HG03565 (cell line): Measurements from ENCODE around the gene GBF1.
"Not testable (repeated sequence)": the region's sequence is repeated elsewhere in the genome, so short reads cannot be mapped to it uniquely, and the experiment has no call there.

Source experiments
- ATAC-seq: cut with Tn5 transposase; IDR thresholded peaks from one replicate; pipeline ENCODE4 v1.9.1; 2021; ENCODE audit warnings: mild to moderate bottlenecking, moderate library complexity; ENCODE audit not compliant: unreplicated experiment

GBF1 gene, protein sequence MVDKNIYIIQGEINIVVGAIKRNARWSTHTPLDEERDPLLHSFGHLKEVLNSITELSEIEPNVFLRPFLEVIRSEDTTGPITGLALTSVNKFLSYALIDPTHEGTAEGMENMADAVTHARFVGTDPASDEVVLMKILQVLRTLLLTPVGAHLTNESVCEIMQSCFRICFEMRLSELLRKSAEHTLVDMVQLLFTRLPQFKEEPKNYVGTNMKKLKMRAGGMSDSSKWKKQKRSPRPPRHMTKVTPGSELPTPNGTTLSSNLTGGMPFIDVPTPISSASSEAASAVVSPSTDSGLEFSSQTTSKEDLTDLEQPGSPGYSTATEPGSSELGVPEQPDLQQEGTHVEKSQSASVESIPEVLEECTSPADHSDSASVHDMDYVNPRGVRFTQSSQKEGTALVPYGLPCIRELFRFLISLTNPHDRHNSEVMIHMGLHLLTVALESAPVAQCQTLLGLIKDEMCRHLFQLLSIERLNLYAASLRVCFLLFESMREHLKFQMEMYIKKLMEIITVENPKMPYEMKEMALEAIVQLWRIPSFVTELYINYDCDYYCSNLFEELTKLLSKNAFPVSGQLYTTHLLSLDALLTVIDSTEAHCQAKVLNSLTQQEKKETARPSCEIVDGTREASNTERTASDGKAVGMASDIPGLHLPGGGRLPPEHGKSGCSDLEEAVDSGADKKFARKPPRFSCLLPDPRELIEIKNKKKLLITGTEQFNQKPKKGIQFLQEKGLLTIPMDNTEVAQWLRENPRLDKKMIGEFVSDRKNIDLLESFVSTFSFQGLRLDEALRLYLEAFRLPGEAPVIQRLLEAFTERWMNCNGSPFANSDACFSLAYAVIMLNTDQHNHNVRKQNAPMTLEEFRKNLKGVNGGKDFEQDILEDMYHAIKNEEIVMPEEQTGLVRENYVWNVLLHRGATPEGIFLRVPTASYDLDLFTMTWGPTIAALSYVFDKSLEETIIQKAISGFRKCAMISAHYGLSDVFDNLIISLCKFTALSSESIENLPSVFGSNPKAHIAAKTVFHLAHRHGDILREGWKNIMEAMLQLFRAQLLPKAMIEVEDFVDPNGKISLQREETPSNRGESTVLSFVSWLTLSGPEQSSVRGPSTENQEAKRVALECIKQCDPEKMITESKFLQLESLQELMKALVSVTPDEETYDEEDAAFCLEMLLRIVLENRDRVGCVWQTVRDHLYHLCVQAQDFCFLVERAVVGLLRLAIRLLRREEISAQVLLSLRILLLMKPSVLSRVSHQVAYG (N-terminal part only)

DNA sequence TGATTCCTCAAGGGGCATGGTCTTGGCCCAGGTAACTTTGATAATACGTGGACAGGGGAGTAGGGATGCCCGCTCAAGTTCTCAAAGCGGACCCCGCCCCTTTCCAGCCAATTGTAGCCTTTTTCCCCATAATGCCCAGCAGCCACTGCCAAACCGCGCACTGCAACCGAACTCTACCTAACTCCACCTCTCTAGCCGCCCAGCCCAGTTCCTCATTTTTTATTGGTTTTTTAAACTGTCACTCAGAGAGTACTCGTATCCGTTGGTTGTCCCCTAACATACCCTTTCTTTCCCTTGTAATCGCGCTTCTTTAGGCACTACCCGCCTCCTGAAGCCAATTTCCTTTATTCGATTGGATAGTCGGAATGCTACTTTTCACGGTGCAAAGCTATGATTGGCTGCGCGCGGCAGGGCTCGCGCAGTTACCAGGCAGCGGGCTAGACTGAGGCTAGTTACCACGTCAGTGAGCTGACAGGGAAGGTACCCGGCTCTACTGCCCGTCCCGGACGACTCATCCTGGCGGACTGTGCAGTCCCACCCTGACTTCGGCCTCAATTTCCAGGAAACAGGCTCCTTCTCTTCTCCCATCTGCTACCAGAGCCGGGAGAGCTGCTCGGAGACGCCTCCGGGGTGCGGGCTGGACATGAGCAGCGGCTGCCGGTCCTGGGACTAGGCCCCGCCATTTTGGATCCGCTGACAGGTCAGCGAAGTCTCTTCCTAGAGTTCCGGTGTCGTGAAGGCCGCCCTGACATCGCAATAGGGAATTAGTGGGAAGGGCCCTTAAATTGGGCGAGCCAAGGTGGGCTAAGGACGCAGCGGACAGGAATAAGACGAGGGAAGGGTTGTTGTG is at the start of gene GBF1:
Gene GBF1, plus strand, starts transcription at position 451 of the 850 bp plus-strand sequence. CDS start 13,407 bp downstream, outside the sequence.
- ATAC-seq = peak; percentile 83

DNA sequence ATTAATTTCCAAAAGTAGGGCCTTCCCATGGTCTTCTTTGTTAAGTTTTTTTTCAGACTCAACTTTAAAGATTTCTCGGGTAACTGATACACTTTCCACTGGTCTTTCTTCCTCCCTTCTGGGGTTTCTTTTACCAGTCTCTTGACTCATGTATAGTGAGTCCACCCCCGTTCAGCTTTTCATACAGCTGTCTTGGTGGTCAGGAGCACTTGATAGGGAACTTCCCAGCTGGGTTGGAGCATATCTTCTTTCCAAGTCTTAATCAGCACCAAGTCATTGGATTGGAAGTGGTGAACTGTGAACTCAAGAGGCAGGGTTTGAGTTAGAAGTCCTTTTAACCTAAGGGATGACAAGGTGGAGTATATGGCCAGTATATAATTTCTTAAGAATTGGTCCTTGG is 48.4 kb upstream of the GBF1 start:
- ATAC-seq = no peak

DNA sequence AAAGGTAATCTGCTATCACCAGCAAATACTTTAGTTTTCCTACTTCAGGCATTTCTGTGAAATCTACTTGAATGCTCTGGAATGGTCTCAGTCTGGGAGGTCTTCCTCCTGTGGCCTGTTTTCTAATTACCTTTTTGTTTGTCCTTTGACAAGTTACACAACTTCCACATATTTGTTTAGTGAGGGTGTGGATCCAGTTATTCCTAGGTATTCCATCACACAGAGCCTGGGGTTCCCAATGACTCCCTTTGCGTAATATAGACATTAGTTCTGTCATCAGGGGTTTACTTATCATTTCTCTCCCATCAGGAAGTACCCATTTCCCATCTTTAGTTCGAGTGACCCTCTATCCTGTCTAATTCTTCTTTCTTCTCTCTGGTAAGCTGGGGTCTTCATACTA is 47.3 kb upstream of the GBF1 start:
- no peak for ATAC-seq

DNA sequence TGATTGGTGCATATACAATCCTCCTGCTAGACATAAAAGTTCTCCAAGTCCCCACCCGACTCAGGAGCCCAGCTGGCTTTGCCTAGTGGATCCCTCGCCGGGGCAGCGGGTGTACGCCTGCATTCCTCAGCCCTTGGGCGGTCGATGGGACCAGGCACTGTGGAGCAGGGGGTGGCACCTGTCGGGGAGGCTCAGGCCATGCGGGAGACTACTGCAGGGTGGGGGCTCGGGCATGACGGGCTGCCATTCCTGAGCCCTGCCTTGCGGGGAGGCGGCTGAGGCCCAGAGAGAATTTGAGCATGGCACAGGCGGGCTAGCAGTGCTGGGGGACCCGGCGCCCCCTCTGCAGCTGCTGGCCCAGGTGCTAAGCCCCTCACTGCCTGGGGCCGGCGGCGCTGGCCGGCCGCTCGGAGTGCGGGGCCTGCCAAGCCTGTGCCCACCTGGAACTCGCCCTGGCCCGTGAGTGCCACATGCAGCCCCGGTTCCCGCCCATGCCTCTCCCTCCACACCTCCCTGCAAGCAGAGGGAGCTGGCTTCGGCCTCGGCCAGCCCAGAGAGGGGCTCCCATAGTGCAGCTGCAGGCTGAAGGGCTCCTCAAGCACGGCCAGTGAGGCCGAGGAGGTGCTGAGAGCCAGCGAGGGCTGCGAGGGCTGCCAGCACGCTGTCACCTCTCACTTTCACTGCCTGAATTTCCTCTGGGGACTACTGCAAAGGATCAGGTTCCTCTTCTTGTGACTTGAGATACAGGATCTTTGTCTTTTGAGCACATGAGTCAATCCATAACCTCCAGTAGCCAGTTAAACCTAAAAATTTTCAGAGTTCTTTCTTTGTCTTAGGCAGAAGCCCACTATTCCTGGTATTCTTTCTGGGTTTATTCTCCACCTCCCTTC is 44.3 kb upstream of the GBF1 start:
- ATAC-seq = no peak

DNA sequence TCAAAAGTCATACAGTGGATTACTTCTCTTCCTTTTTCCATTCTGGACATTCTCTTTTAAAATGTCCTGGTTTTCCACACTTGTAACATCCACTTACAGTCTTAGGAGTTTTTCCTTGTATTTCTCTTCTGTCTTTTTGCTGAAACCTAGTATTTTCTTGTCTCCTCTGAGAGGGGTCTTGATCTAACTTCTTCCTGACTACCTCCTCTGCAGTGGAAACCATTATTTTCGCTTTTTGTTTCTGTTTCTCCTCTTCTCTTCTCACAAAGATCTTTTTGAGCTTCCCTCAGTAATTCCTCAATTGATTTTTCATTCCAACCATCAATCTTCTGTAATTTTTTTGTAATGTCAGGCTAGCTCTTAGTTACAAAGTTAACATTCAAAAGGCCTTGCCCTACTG is 42.9 kb upstream of the GBF1 start:
- ATAC-seq = no peak

DNA sequence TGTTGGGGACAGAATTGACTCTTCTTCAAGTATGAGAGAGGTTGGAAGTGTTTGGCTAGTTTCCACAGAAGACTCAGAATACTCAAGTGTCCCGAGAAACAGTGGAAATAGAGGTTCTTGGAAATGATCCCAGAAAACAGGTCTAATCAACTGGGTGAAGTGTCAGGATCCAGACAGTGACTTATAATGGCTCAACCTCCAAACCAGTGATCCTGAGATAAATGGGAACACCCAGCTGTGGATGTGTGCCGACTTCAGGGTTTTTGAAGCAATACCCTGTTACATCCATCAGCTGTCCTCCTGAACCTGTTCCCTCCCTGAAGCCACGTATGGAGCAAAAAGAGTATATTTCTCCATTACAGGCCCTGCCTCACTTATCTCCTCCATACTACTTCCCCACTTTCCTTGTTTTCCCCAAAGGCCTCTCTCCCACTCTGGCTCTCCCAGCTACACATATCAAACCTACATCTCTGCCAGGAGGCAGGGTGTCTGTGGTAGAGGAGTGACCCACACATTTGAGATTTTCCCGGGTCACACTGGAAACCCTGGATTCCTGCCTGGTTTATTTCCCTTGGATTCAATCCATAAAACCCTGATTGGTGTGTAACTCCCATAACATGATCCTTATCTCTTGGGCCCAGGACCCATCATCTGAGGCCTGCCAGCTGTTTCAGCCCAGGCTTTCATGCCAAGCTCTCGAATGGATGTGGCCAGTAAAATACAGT is 36.9 kb upstream of the GBF1 start:
- no peak for ATAC-seq

DNA sequence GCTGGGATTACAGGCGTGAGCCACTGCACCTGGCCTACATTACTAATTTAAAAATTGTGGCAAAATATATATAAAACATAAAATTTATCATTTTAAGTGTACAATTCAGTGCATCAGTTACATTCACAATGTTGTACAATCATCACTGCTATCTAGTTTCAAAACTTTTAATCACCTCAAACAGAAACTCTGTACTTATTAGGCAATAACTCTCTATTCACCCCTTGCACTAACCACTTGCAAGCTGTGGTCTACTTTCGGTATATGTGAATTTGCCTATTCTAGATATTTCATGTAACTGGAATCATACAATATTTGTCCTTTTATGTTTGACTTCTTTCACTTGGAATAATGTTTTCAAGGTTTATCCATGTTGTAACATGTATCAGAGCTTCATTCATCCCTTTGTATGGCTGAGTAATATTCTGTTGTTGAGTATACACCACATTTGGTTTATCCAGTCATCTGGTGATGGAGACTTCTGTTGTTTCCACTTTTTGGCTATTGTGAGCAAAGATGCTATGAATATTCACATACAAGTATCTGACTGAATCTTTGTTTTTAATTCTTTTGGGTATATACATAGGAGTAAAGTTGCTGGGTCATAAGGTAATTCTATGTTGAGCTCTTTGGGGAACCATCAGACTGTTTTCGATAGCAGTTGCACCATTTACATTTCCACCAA is 33.6 kb upstream of the GBF1 start:
- ATAC-seq = no peak

DNA sequence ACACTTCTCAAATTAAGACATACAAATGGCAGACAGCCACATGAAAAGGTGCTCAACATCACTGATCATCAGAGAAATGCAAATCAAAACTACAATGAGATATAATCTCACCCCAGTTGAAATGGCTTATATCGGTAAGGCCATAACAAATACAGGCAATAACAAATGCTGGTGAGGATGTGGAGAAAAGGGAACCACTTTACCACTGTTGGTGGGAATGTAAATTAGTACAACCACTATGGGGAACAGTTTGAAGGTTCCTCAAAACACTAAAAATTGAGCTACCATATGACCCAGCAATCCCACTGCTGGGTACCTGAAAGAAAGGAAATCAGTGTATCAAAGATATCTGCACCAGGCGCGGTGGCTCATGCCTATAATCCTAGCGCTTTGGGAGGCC is 31.7 kb upstream of the GBF1 start:
- not testable (repeated sequence) for ATAC-seq

DNA sequence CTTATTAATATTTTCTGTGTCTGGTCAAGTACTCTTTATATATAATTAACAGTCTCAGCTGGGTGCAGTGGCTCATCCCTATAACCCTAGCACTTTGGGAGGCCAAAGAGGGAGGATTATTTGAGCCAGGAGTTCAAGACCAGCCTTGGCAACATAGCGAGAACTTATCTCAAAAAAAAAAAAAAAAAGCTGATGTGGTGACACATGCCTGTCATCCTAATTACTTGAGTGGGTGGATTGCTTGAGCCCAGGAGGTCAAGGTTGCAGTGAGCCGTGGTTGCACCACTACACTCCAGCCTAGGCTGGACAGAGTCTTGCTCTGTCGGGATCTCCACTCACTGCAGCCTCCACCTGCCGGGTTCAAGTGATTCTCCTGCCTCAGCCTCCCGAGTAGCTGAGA is 26.0 kb upstream of the GBF1 start:
- ATAC-seq = no peak

DNA sequence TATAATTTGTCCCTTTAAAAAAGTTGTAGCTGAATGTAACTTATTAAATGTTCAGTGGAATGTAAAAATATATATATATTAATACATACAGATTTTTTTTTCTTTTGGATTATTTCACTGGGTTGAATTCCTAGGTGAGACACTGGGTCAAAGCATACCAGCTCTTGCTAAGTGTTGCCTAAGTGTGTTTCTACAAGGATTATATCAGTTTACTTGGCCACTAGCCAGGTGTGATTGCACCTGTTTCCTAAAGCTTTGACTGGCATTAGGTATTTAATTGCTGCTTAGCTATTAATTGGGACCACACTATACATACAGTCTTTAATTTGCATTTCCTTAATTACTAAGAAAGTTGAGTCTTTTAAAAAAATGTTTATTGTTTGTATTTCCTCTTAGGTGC is 24.7 kb upstream of the GBF1 start:
- ATAC-seq = no peak

DNA sequence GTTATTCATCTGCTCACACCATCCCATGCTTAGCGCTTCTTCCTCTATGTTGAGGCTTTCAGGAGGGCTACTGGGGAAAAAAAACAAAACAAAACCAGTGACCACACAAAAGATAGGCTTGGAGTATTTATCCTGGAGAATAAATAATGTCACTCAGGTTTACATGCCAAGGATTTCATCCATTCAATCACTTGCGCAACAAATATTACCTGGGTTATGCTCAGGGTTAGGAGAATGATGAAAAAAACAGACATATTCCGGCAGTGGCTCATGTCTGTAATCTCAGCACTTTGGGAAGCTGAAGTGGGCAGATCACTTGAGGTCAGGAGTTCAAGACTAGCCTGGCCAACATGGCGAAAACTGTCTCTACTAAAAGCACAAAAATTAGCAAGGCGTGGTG is 22.5 kb upstream of the GBF1 start:
- ATAC-seq = no peak

DNA sequence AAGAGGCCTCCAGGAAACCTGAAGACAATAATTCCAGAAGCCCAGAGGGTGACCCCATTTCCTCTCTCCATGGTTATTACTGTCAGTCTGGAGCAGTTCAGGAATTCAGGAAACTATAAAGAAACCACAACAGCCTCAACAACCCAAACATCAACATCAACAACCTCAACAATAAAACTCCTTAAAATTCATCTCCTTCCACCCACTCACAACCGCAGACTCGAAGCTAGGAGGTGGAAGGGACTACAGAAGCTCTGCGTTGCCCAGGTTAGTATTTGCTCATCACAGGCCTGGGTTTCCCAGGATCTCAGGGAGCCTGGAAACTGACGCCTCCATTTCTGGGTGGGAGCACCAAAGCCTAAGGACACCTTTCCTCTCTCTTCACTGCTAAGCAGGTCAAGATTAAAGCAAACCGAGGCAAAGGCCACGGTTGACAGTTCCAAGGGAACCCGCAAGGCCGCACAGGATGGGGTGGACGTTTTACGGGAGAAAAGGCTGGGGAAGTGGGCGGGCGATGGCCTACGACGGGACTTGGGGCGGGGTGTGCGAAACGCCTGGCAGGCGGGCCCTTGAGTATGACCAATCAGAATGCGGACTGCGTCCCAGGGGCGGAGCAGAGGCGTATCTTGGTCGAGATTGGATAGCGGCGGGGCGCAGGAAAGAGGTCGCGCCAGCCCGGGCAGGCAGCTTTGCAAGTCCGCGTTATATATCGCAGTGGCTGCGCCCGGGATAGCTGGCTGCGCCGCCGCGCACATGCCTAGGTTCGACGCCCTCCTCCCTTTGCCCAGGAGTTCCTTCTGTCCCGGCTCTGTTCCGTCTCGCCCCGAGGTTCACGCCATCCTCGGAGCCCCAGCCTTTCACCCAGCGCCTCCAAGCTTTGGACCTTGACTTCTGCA is 19.4 kb upstream of the GBF1 start, which contains the start of gene ELOVL3:
Gene ELOVL3, plus strand, starts transcription at position 654 of the 896 bp plus-strand sequence. CDS start 250 bp downstream, outside the sequence.
- peak; percentile 93 for ATAC-seq

DNA sequence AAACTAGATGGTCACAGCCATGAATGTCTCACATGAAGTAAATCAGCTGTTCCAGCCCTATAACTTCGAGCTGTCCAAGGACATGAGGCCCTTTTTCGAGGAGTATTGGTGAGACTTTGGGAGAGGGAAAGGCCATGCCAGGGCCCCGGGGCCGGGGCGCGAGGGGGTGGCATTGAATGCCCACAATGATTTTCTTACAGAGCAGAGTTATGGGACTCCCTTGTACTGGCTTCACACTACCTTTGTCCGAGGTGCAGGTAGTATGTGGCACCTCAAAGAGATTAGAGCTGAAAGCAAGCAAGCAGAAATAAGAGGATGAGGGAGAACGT is 18.8 kb upstream of the GBF1 start:
- no peak for ATAC-seq

DNA sequence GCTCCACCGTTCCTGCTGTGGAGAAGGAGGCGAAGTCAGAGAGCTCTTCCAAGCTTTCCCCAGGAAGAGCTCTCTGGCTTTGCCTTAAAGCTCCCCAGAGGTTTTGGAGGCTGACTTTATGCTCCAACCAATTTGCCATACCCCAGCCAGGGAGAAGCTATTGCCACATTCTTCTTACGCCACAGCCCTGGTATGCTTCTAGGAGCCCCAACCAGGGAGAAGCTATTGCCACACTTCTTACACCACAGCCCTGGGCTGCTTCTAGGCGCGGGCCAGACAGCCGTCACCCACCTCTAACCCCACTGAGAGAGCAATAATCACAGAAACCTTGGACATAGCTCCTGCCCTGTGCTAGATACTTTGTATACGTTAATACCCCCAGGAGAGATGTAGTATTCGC is 18.3 kb upstream of the GBF1 start:
- no peak for ATAC-seq

DNA sequence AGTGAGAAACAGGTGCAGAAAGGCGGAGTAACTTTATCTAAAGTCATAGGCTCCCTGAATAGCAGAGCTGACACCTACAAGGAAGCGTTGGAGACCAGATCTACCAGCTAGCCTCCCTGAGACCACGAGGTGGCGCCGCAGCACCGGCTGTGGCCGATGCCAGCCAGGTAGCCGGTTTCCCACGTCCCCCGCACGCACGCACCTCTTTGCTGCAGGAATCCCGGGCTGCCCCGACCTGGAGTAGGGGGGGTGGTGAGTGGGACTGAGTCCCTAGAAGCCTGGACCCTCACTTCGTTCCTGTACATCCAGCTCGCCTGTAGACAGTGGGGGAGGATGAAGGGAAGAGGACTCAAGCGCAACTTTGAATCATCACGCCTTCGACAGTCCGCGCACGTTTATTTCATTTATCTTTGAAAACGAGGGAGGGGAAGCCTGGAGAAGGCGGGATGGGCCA is 15.5 kb upstream of the GBF1 start:
- ATAC-seq = no peak

DNA sequence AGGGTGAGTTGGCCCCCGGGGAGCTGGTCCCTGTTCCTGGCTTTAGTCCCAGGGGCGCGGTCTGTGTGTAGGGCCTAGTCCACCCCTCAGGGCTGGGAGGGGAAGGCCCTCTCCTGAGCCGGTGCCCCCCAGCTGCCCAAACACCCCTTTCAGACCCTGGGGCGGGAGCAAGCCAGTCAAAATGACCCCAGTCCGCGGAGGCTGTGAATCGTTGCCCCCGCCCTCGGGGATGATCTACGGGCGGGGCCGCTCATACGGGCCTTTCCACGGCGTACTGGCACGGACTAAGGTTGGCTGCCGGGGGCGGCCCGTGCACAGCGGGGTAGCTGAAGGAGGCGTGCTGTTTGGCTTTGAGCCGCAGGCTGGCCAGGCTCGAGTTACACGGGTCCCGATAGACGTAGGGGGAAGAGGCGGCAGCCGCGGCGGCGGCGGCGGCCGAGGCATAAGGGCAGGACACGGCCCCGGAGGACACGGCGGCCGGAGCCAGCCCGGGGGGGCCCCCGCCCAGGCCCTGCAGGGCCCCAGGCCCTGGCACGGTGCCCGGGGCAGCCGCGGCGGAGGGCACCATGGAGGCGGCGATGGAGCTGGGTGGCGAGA is 15.0 kb upstream of the GBF1 start:
- ATAC-seq = no peak
